K562 (cell line): ENCODE results near the gene CDH1. TPM values are rescaled to one million over a fixed set of nuclear protein-coding genes. Genes with fewer than 3 reads are reported as not detected.

Source experiments
- CC2D1A ChIP-seq: fragments of 450-650 bp; IDR thresholded peaks from 2 replicates; pipeline ENCODE4 v1.6.1; 2017; ENCODE audit warnings: mild to moderate bottlenecking
- MBD1 ChIP-seq: fragments of 250-450 bp; sonication (Bioruptor Pico); IDR thresholded peaks from 2 replicates; pipeline ENCODE4 v1.8.0; 2022; ENCODE audit warnings: inconsistent platforms
- NONO ChIP-seq, 2 experiments: fragments of 200-400 bp in 1 of 2; fragments of 450-650 bp in 1 of 2; formaldehyde crosslinking in 1 of 2; IDR thresholded peaks; 2 replicates each; pipeline ENCODE4 v1.6.1; 2017; ENCODE audit warnings: low read depth in 2 of 2, mild to moderate bottlenecking in 2 of 2, moderate library complexity in 2 of 2, low read length in 1 of 2
- STAT5A ChIP-seq: IDR thresholded peaks from 2 replicates; pipeline ENCODE4 v1.6.1; 2012; ENCODE audit warnings: low read length, inconsistent platforms, borderline replicate concordance
- TEAD1 ChIP-seq, 2 experiments: fragments of 450-650 bp in 1 of 2; sonication (generic) in 1 of 2; formaldehyde crosslinking; IDR thresholded peaks; 2 replicates each; pipeline versions ENCODE4 v1.4.0 to v1.8.0; 2020 to 2022; ENCODE audit warnings: mild to moderate bottlenecking in 2 of 2, missing genetic modification reagents in 1 of 2
- USF1 ChIP-seq: sonication (generic); formaldehyde crosslinking; IDR thresholded peaks from 2 replicates; pipeline ENCODE4 v1.9.0; 2022; ENCODE audit warnings: mild to moderate bottlenecking, missing genetic modification reagents
- ZNF133 ChIP-seq: fragments of 250-450 bp; sonication (Bioruptor Pico); IDR thresholded peaks from 2 replicates; pipeline ENCODE4 v1.4.0; 2020; ENCODE audit warnings: mild to moderate bottlenecking
- polyA plus RNA-seq, 8 experiments: library from polyadenylated mRNA; depleted of rRNA in 4 of 8; stranded (reverse) in 5 of 8; unstranded in 3 of 8; fragments of >200 nt; fragmentation: Nextera tagmentation in 2 of 8; fragmentation: Illumina TruSeq in 1 of 8; extraction: Ambion mirVana in 2 of 8; extraction: Trizol in 1 of 8; gene quantifications; 2 replicates each; pipeline versions ENCODE4 v1.2.1 to v1.2.3, GENCODE V29; 2011 to 2014; ENCODE audit warnings: inconsistent platforms in 1 of 8, missing spikeins in 1 of 8
- total RNA-seq, 7 experiments: library from RNA; depleted of rRNA in 6 of 7; stranded (reverse); fragments of >200 nt in 6 of 7; fragmentation: Illumina TruSeq in 2 of 7; extraction: Trizol in 2 of 7; gene quantifications; 2 replicates each; pipeline versions ENCODE4 v1.2.1 to v1.2.3, GENCODE V29; 2011 to 2021; ENCODE audit warnings: low replicate concordance in 1 of 7

CDH1 gene
- total and polyA plus RNA-seq, 9 of the 15 experiments (the other 6 are each of a cell fraction or from before 2014, with no cell fraction given): 0.01 to 0.69 TPM; not detected in 7

- TF ChIP-seq MBD1 (CRISPR knock-in tag) (no peak), STAT5A (no peak), NONO (IDR thresholded peaks at IDR 0.05; ENCODE audit: low read depth in 2 of 2, low read length in 1 of 2) (no peak), TEAD1 (CRISPR knock-in tag; IDR thresholded peaks at IDR 0.05) (no peak), CC2D1A (peak; percentile 91), ZNF133 (no peak), USF1 (no peak)
These were observed 32.7 kb upstream of the CDH1 start (continued) for GRCh38 chr16:68704232-68704867.
